HG03439 (cell line): Measurements from ENCODE around the gene WDR46.
A peak's percentile ranks its signal among the peaks of the same experiment; 100 is the strongest.
"Not testable (repeated sequence)": the region's sequence is repeated elsewhere in the genome, so short reads cannot be mapped to it uniquely, and the experiment has no call there.

Source experiments
- ATAC-seq: cut with Tn5 transposase; IDR thresholded peaks from one replicate; pipeline ENCODE4 v1.9.1; 2021; ENCODE audit warnings: mild to moderate bottlenecking, moderate library complexity; ENCODE audit not compliant: unreplicated experiment

WDR46 gene

GRCh38 chr6:33271117-33271467, 17.9 kb downstream of the WDR46 start:
- no peak for ATAC-seq

- no peak for ATAC-seq
These were observed 25.0 kb downstream of the WDR46 start for GRCh38 chr6:33264015-33264414.

DNA sequence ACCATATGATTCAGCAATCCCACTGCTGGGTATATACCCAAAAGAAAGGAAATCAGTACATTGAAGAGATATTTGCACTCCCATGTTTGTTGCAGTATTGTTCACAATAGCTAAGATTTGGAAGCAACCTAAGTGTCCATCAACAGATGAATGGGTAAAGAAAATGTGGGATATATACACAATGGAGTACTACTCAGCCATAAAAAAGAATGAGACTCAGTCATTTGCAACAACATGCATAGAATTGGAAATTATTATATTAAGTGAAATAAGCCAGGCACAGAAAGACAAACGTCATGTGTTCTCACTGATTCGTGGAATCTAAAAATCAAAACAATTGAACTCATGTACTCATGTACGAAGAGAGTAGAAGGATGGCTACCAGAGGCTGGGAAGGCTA, 26.5 kb downstream of the WDR46 start:
- not testable (repeated sequence) for ATAC-seq

GRCh38 chr6:33259032-33259431, 30.0 kb downstream of the WDR46 start:
- no peak for ATAC-seq

- ATAC-seq = no peak
These were observed 34.4 kb downstream of the WDR46 start for GRCh38 chr6:33254591-33254990.

DNA sequence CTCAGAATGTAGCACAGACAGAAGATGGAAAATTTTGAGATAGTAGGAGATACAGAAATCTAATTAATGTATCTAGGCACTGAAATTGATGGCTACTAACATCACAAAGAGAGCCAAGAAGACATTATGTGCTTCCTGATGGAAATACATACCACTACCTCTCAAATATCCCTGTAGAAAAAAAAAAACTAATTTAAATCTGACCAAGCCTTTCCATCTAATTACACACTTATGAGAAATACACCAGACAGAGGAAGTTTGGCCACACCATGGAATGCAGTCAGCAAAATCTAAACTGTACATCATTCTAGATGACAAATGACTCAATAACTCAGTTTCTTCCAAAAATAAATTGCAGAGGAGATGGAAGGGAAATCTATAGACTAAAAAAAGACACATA, 36.3 kb downstream of the WDR46 start:
- no peak for ATAC-seq

- ATAC-seq = no peak
These were observed 37.5 kb downstream of the WDR46 start for GRCh38 chr6:33251395-33252012.

DNA sequence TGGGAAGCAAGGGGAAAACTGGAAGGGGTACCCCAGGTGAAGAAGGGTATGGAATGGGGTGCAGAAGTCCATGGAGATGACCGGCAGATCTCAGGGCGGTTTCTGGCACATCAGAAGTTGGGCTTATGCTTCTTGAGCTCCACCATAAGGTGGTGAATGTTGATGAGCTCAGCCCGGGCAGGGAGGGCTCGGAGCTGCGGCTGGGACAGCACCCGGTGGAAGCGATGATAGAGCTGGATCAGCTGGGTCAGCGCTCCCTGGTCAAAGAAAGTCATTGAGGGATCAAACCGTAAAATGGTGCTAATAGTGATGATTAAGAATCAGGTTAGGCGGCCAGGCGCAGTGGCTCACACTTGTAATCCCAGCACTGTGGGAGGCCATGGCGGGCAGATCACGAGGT, 38.3 kb downstream of the WDR46 start:
- ATAC-seq = no peak

- no peak for ATAC-seq
These were observed 39.1 kb downstream of the WDR46 start for GRCh38 chr6:33249732-33250630.

GRCh38 chr6:33248932-33249731, 39.9 kb downstream of the WDR46 start:
- peak; percentile 84 for ATAC-seq

DNA sequence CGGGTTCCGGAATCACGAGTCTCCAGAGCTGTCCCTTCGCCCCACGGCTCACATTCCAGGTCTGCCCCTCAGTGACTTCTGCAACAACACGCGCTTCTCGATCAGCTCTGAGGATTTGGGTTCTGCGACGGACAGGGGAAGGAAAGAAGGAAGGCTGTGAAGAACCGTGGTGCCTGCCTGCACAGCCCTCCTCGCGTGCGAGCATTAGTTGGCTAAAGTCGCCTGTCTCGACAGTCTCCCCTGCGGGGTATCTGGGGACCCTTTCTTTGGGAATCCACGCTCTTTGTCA, 40.5 kb downstream of the WDR46 start:
- ATAC-seq = peak; percentile 4

- ATAC-seq = peak; percentile 39
These were observed 40.9 kb downstream of the WDR46 start for GRCh38 chr6:33247977-33248642.

DNA sequence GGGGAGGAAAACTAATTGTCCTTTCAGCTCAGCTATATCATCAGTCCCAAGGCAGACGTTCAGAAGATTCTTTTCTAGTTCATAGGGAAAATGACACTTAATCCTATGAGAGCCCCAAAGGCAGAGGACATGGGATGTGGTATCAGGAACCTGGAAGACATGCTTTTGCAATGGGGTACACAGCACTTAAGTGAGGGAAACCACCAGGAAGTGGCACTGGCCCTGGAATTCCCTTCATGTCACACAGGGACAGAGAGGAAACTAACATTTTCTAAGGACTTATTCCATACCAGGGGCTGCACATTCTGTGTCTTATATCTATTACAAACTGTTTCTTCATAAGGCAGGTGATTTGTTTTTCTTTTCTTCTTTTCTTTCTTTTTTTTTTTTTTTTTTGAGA, 45.6 kb downstream of the WDR46 start:
- ATAC-seq = no peak

GRCh38 chr6:33241968-33242367, 47.1 kb downstream of the WDR46 start:
- no peak for ATAC-seq

GRCh38 chr6:33237741-33238140, 51.3 kb downstream of the WDR46 start:
- no peak for ATAC-seq

DNA sequence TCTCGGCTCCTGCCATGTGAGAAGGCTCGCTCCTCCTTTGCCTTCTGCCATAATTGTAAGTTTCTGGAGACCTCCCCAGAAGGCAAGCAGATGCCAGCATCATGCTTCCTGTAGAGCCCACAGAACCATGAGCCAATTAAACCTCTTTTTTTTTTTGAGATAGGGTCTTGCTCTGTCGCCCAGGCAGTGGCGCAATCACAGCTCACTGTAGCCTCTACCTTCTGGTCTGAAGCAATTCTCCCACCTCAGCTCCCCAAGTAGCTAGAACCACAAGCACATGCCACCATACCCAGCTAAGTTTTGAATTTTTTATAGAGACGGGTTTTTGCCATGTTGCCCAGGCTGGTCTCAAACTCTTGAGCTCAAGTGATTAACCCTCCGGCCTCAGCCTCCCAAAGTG, 52.2 kb downstream of the WDR46 start:
- ATAC-seq = no peak

- no peak for ATAC-seq
These were observed 52.7 kb downstream of the WDR46 start for GRCh38 chr6:33236328-33236727.

DNA sequence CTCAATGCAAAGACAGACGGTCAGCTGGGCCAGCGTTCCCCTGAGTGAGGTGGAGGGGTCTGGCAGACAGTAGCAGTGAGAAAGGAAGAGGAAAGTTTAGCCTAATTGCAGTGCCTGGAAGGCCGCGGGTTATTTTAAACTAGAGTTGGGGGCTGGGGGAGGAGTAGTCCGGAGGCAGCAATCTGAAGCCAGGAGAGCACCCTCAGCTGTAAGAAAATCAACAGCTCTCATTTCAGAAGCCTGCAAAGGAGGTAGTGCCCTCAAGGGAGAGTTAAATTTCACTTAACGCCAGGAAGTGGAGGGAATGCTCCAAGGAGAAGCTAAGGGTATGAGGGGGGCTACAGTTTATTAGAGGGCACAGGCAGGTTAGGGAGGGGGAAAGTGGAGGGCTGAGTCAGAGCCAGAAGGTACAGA, 53.8 kb downstream of the WDR46 start:
- no peak for ATAC-seq
